Trophoblast cell (in vitro differentiated cells and primary cell): ENCODE measurements around the gene SPACDR.

Experiments
- DNase-seq, 2 donors: peaks; one replicate each; pipeline ENCODE4 v3.0.0-alpha.2; 2016
- H2AFZ ChIP-seq: 2 replicates; pipeline ENCODE4 v1.6.1; 2013; ENCODE audit warnings: low read length, moderate library complexity, mild to moderate bottlenecking; ENCODE audit not compliant: insufficient read depth, poor library complexity
- H2AK5ac ChIP-seq: 2 replicates; pipeline ENCODE4 v1.6.1; 2013; ENCODE audit warnings: mild to moderate bottlenecking, low read length
- H2BK120ac ChIP-seq: 2 replicates; pipeline ENCODE4 v1.6.1; 2013; ENCODE audit warnings: low read length, mild to moderate bottlenecking, moderate library complexity; ENCODE audit not compliant: insufficient read depth, poor library complexity
- H2BK12ac ChIP-seq: 2 replicates; pipeline ENCODE4 v1.6.1; 2013; ENCODE audit warnings: mild to moderate bottlenecking, low read length, moderate library complexity
- H2BK5ac ChIP-seq: 2 replicates; pipeline ENCODE4 v1.6.1; 2013; ENCODE audit warnings: low read length, low read depth, moderate library complexity, mild to moderate bottlenecking; ENCODE audit not compliant: poor library complexity
- H3K14ac ChIP-seq: 2 replicates; pipeline ENCODE4 v1.6.1; 2013; ENCODE audit warnings: mild to moderate bottlenecking, low read length
- H3K18ac ChIP-seq: 2 replicates; pipeline ENCODE4 v1.6.1; 2013; ENCODE audit warnings: mild to moderate bottlenecking, low read length
- H3K23ac ChIP-seq: 2 replicates; pipeline ENCODE4 v1.6.1; 2013; ENCODE audit warnings: low read length
- H3K27ac ChIP-seq: 2 replicates; pipeline ENCODE4 v1.5.1; 2013; ENCODE audit warnings: low read depth, mild to moderate bottlenecking, inconsistent platforms, low read length, moderate library complexity
- H3K27me3 ChIP-seq: 2 replicates; pipeline ENCODE4 v1.6.1; 2013; ENCODE audit warnings: inconsistent platforms, mild to moderate bottlenecking, low read length, moderate library complexity; ENCODE audit not compliant: insufficient read depth
- H3K36me3 ChIP-seq, 2 experiments: 1 replicate in 1 of 2; 2 replicates in 1 of 2; pipeline ENCODE4 v1.6.1; 2013; ENCODE audit warnings: low read length in 2 of 2, mild to moderate bottlenecking in 2 of 2, moderate library complexity in 1 of 2; ENCODE audit not compliant: insufficient read depth in 2 of 2, control insufficient read depth in 1 of 2
- H3K4ac ChIP-seq: 2 replicates; pipeline ENCODE4 v1.6.1; 2013; ENCODE audit warnings: low read depth, mild to moderate bottlenecking, low read length, moderate library complexity
- H3K4me1 ChIP-seq, 2 experiments: 1 replicate in 1 of 2; 2 replicates in 1 of 2; pipeline ENCODE4 v1.6.1; 2013; ENCODE audit warnings: low read length in 2 of 2, mild to moderate bottlenecking in 2 of 2, moderate library complexity in 1 of 2; ENCODE audit not compliant: insufficient read depth in 2 of 2, control insufficient read depth in 1 of 2
- H3K4me2 ChIP-seq: 2 replicates; pipeline ENCODE4 v1.6.1; 2013; ENCODE audit warnings: inconsistent platforms, mild to moderate bottlenecking, low read length, moderate library complexity
- H3K4me3 ChIP-seq: 2 replicates; pipeline ENCODE4 v1.5.1; 2013; ENCODE audit warnings: mild to moderate bottlenecking, low read depth, low read length, inconsistent platforms
- H3K79me1 ChIP-seq: one replicate; pipeline ENCODE4 v1.6.1; 2013; ENCODE audit warnings: low read length
- H3K79me2 ChIP-seq: 2 replicates; pipeline ENCODE4 v1.6.1; 2013; ENCODE audit warnings: low read length, mild to moderate bottlenecking; ENCODE audit not compliant: control insufficient read depth, insufficient read depth, poor library complexity
- H3K9ac ChIP-seq: 2 replicates; pipeline ENCODE4 v1.6.1; 2013; ENCODE audit warnings: mild to moderate bottlenecking, low read length
- H3K9me3 ChIP-seq: 2 replicates; pipeline ENCODE4 v1.6.1; 2013; ENCODE audit warnings: low read depth, mild to moderate bottlenecking, control low read depth, inconsistent platforms, low read length; ENCODE audit not compliant: insufficient read depth
- H4K12ac ChIP-seq: 2 replicates; pipeline ENCODE4 v1.6.1; 2013; ENCODE audit warnings: low read depth, mild to moderate bottlenecking, low read length, moderate library complexity
- H4K8ac ChIP-seq: 2 replicates; pipeline ENCODE4 v1.6.1; 2013; ENCODE audit warnings: low read depth, mild to moderate bottlenecking, low read length, moderate library complexity
- H4K91ac ChIP-seq: one replicate; pipeline ENCODE4 v1.6.1; 2013; ENCODE audit warnings: low read depth, mild to moderate bottlenecking, low read length, moderate library complexity
- WGBS: extraction: QIAGEN DNeasy Blood & Tissue Kit; methylation state at CpG from one replicate; pipeline ENCODE4 v1.1.7; 2013; ENCODE audit warnings: missing lambda C conversion rate; ENCODE audit not compliant: insufficient read length, insufficient coverage; ENCODE audit errors: extremely low coverage; 5-methylcytosine and 5-hydroxymethylcytosine counted together

SPACDR gene

GRCh38 chr7:100433592-100434296, 30.3 kb downstream of the SPACDR start:
- Histone ChIP-seq H2AK5ac (no peak overlapping the region), H3K4ac (no peak overlapping the region), H3K14ac (no peak overlapping the region), H3K23ac (no peak overlapping the region), H3K4me2 (no peak overlapping the region), H2AFZ (no peak overlapping the region), H4K91ac (no peak overlapping the region), H4K12ac (no peak overlapping the region), H3K9me3 (no peaks in the 10 kb centered on the region), H3K9ac (no peak overlapping the region), H3K79me1 (peaks cover 20% of the 10 kb centered on the region), H2BK120ac (no peak overlapping the region), H4K8ac (no peak overlapping the region), H3K36me3 (peaks cover 33 to 34% of the 10 kb centered on the region in 2 experiments), H3K27me3 (no peaks in the 10 kb centered on the region), H3K18ac (no peak overlapping the region), H2BK12ac (no peak overlapping the region), H2BK5ac (no peak overlapping the region), H3K27ac (no peak overlapping the region), H3K4me3 (no peak overlapping the region), H3K4me1 (peaks cover 17 to 20% of the 10 kb centered on the region in 2 experiments), H3K79me2 (peaks cover 16% of the 10 kb centered on the region)
- no CpG with 5 or more reads among the region's 10 CpGs for WGBS
- no peak for DNase-seq

GRCh38 chr7:100433276-100433591, 30.8 kb downstream of the SPACDR start:
- H3K9me3 ChIP-seq = no peaks in the 10 kb centered on the region
- no peak overlapping the region for H3K18ac ChIP-seq
- peaks cover 17 to 20% of the 10 kb centered on the region in 2 experiments for H3K4me1 ChIP-seq
- no peaks in the 10 kb centered on the region for H3K27me3 ChIP-seq
- no peak overlapping the region for H2BK5ac ChIP-seq
- peaks cover 25% of the 10 kb centered on the region for H3K79me1 ChIP-seq
- H2AK5ac ChIP-seq = no peak overlapping the region
- no peak overlapping the region for H3K4me3 ChIP-seq
- no peak overlapping the region for H3K14ac ChIP-seq
- no peak overlapping the region for H3K9ac ChIP-seq
- no peak overlapping the region for H3K4ac ChIP-seq
- DNase-seq = no peak
- no peak overlapping the region for H2BK120ac ChIP-seq
- peaks cover 33 to 34% of the 10 kb centered on the region in 2 experiments for H3K36me3 ChIP-seq
- no peak overlapping the region for H3K27ac ChIP-seq
- WGBS = no CpG with 5 or more reads among the region's 4 CpGs
- H2BK12ac ChIP-seq = no peak overlapping the region
- no peak overlapping the region for H4K91ac ChIP-seq
- H3K79me2 ChIP-seq = peaks cover 20% of the 10 kb centered on the region
- no peak overlapping the region for H4K8ac ChIP-seq
- no peak overlapping the region for H3K23ac ChIP-seq
- H2AFZ ChIP-seq = no peak overlapping the region
- no peak overlapping the region for H3K4me2 ChIP-seq
- no peak overlapping the region for H4K12ac ChIP-seq

GRCh38 chr7:100432621-100433275, 31.3 kb downstream of the SPACDR start:
- Histone ChIP-seq H3K4me3 (no peak overlapping the region), H3K27me3 (no peaks in the 10 kb centered on the region), H3K79me2 (peaks cover 20% of the 10 kb centered on the region), H3K23ac (no peak overlapping the region), H3K79me1 (peaks cover 28% of the 10 kb centered on the region), H4K12ac (no peak overlapping the region), H3K18ac (no peak overlapping the region), H4K91ac (no peak overlapping the region), H3K4ac (no peak overlapping the region), H2BK12ac (no peak overlapping the region), H3K9me3 (peaks cover 2% of the 10 kb centered on the region), H2AFZ (no peak overlapping the region), H3K9ac (no peak overlapping the region), H3K27ac (no peak overlapping the region), H2BK120ac (no peak overlapping the region), H3K4me2 (no peak overlapping the region), H2BK5ac (no peak overlapping the region), H4K8ac (no peak overlapping the region), H3K4me1 (peaks cover 19 to 23% of the 10 kb centered on the region in 2 experiments), H3K36me3 (peaks cover 33 to 34% of the 10 kb centered on the region in 2 experiments), H3K14ac (no peak overlapping the region), H2AK5ac (no peak overlapping the region)
- no peak for DNase-seq
- no CpG with 5 or more reads among the region's 21 CpGs for WGBS

- DNase-seq = no peak
- Histone ChIP-seq H3K4me2 (no peak overlapping the region), H3K4me3 (no peak overlapping the region), H4K8ac (no peak overlapping the region), H2BK12ac (no peak overlapping the region), H3K4me1 (peaks cover 19 to 24% of the 10 kb centered on the region in 2 experiments), H3K14ac (no peak overlapping the region), H2BK120ac (no peak overlapping the region), H2BK5ac (no peak overlapping the region), H3K18ac (no peak overlapping the region), H2AFZ (no peak overlapping the region), H3K27me3 (no peaks in the 10 kb centered on the region), H4K91ac (no peak overlapping the region), H3K9me3 (peaks cover 2% of the 10 kb centered on the region), H3K36me3 (peaks cover 33 to 34% of the 10 kb centered on the region in 2 experiments), H3K79me2 (peaks cover 20% of the 10 kb centered on the region), H3K23ac (no peak overlapping the region), H3K79me1 (peaks cover 28% of the 10 kb centered on the region), H2AK5ac (no peak overlapping the region), H3K27ac (no peak overlapping the region), H3K4ac (no peak overlapping the region), H3K9ac (no peak overlapping the region), H4K12ac (no peak overlapping the region)
- no CpG with 5 or more reads among the region's 4 CpGs for WGBS
Observed at GRCh38 chr7:100432053-100432452, 32.0 kb downstream of the SPACDR start.
